Neuronal stem cell (in vitro differentiated cells): ENCODE measurements around the gene TFEB.
A peak's percentile ranks its signal among the peaks of the same experiment; 100 is the strongest.

ENCODE experiments used
- DNase-seq: peaks from one replicate; pipeline ENCODE4 v3.0.0-alpha.2; 2013; ENCODE audit warnings: low spot score
- H2AFZ ChIP-seq: one replicate; pipeline ENCODE4 v1.6.1; 2013; ENCODE audit warnings: mild to moderate bottlenecking, low read length, inconsistent platforms
- H2AK5ac ChIP-seq: 2 replicates; pipeline ENCODE4 v1.6.1; 2013; ENCODE audit warnings: low read depth, mild to moderate bottlenecking, inconsistent platforms, low read length, moderate library complexity, mixed read lengths
- H2BK120ac ChIP-seq: 2 replicates; pipeline ENCODE4 v1.6.1; 2013; ENCODE audit warnings: low read depth, mild to moderate bottlenecking, inconsistent platforms, low read length, moderate library complexity, mixed read lengths
- H2BK12ac ChIP-seq: one replicate; pipeline ENCODE4 v1.6.1; 2013; ENCODE audit warnings: low read length, inconsistent platforms
- H2BK15ac ChIP-seq: 2 replicates; pipeline ENCODE4 v1.6.1; 2013; ENCODE audit warnings: mild to moderate bottlenecking, low read length, inconsistent platforms, mixed read lengths
- H2BK5ac ChIP-seq: one replicate; pipeline ENCODE4 v1.6.1; 2013; ENCODE audit warnings: inconsistent platforms, mild to moderate bottlenecking, low read length, moderate library complexity
- H3K14ac ChIP-seq: one replicate; pipeline ENCODE4 v1.6.1; 2013; ENCODE audit warnings: low read length, inconsistent platforms
- H3K18ac ChIP-seq: 2 replicates; pipeline ENCODE4 v1.6.1; 2013; ENCODE audit warnings: low read length, inconsistent platforms
- H3K23ac ChIP-seq: 2 replicates; pipeline ENCODE4 v1.6.1; 2013; ENCODE audit warnings: low read depth, mild to moderate bottlenecking, mixed read lengths, low read length, inconsistent platforms; ENCODE audit not compliant: poor library complexity
- H3K27ac ChIP-seq: replicated peaks from 3 replicates; pipeline ENCODE4 v1.5.1; 2013; ENCODE audit warnings: low read length, inconsistent platforms
- H3K27me3 ChIP-seq, 3 experiments: 2 replicates each; pipeline ENCODE4 v1.6.1; 2013; ENCODE audit warnings: low read length in 3 of 3, mild to moderate bottlenecking in 2 of 3, inconsistent platforms in 1 of 3, low read depth in 1 of 3, mixed read lengths in 1 of 3, moderate library complexity in 1 of 3; ENCODE audit not compliant: control insufficient read depth in 3 of 3, insufficient read depth in 3 of 3
- H3K36me3 ChIP-seq, 2 donors: replicated peaks in 1 of 2; 2 replicates each; pipeline ENCODE4 v1.6.1; 2013; ENCODE audit warnings: low read length in 2 of 2; ENCODE audit not compliant: control insufficient read depth in 2 of 2, insufficient read depth in 2 of 2
- H3K4ac ChIP-seq: 2 replicates; pipeline ENCODE4 v1.6.1; 2013; ENCODE audit warnings: inconsistent platforms, mild to moderate bottlenecking, low read length, moderate library complexity
- H3K4me1 ChIP-seq, 2 donors: 1 replicate in 1 of 2; 2 replicates in 1 of 2; pipeline ENCODE4 v1.6.1; 2013; ENCODE audit warnings: low read length in 2 of 2, low read depth in 1 of 2; ENCODE audit not compliant: control insufficient read depth in 2 of 2, insufficient read depth in 1 of 2
- H3K4me2 ChIP-seq: one replicate; pipeline ENCODE4 v1.6.1; 2013; ENCODE audit warnings: mild to moderate bottlenecking, low read length, inconsistent platforms; ENCODE audit not compliant: insufficient read depth, poor library complexity, severe bottlenecking
- H3K4me3 ChIP-seq, 2 donors: 2 replicates each; pipeline ENCODE4 v1.5.1; 2013; ENCODE audit warnings: low read length in 2 of 2, mild to moderate bottlenecking in 2 of 2, inconsistent platforms in 1 of 2, moderate library complexity in 1 of 2
- H3K79me1 ChIP-seq: one replicate; pipeline ENCODE4 v1.6.1; 2013; ENCODE audit warnings: low read depth, mild to moderate bottlenecking, inconsistent platforms, low read length, moderate library complexity
- H3K9ac ChIP-seq: one replicate; pipeline ENCODE4 v1.6.1; 2013; ENCODE audit warnings: mild to moderate bottlenecking, low read depth, low read length, inconsistent platforms; ENCODE audit not compliant: poor library complexity
- H3K9me3 ChIP-seq, 2 donors: replicated peaks in 1 of 2; 2 replicates each; pipeline versions ENCODE3 to v1.6.1; 2013; ENCODE audit warnings: low read length in 2 of 2, mild to moderate bottlenecking in 2 of 2, inconsistent platforms in 1 of 2, low read depth in 1 of 2, mixed read lengths in 1 of 2, moderate library complexity in 1 of 2; ENCODE audit not compliant: control insufficient read depth in 2 of 2, insufficient read depth in 1 of 2
- H4K8ac ChIP-seq: one replicate; pipeline ENCODE4 v1.6.1; 2013; ENCODE audit warnings: low read depth, mild to moderate bottlenecking, inconsistent platforms, low read length, moderate library complexity
- H4K91ac ChIP-seq: one replicate; pipeline ENCODE4 v1.6.1; 2013; ENCODE audit warnings: low read length, low read depth, mild to moderate bottlenecking, inconsistent platforms; ENCODE audit not compliant: poor library complexity
- WGBS, 2 donors: extraction: QIAGEN DNeasy Blood & Tissue Kit; methylation state at CpG; one replicate each; pipeline ENCODE4 v1.1.7; 2013; ENCODE audit warnings: missing lambda C conversion rate in 2 of 2, mixed read lengths in 1 of 2; ENCODE audit not compliant: insufficient read length in 2 of 2, insufficient replicate concordance in 1 of 2; ENCODE audit errors: extremely low coverage in 2 of 2; 5-methylcytosine and 5-hydroxymethylcytosine counted together

Gene TFEB

GRCh38 chr6:41649596-41649995, 85.8 kb downstream of the TFEB start:
- no peaks in the 10 kb centered on the region for H3K27me3 ChIP-seq

GRCh38 chr6:41648921-41649320, 86.5 kb downstream of the TFEB start:
- H2BK15ac ChIP-seq = no peak overlapping the region
- no CpG with 5 or more reads among the region's 5 CpGs for WGBS, 2 donors
- H2BK12ac ChIP-seq = no peak overlapping the region

More at GRCh38 chr6:41649596-41649995, 85.8 kb downstream of the TFEB start:
- DNase-seq = no peak
- Histone ChIP-seq H3K4ac (no peak overlapping the region), H2BK120ac (no peak overlapping the region), H2BK12ac (no peak overlapping the region), H3K79me1 (peaks cover 9% of the 10 kb centered on the region), H4K91ac (no peak overlapping the region), H3K23ac (peak overlapping the region; percentile 31), H2BK15ac (no peak overlapping the region), H3K27ac (no peak overlapping the region), H3K4me1 (peaks cover 4 to 14% of the 10 kb centered on the region in 2 donors), H3K14ac (no peak overlapping the region), H3K36me3 (peaks cover 45 to 86% of the 10 kb centered on the region in 2 donors), H3K4me3 (no peak overlapping the region), H3K18ac (no peak overlapping the region), H4K8ac (no peak overlapping the region), H2AK5ac (no peak overlapping the region), H2AFZ (no peak overlapping the region), H3K9me3 (no peaks in the 10 kb centered on the region), H3K9ac (no peak overlapping the region), H2BK5ac (no peak overlapping the region), H3K4me2 (no peak overlapping the region)
- no CpG with 5 or more reads among the region's 10 CpGs for WGBS, 2 donors

GRCh38 chr6:41648070-41648585, 87.3 kb downstream of the TFEB start:
- Histone ChIP-seq H3K79me1 (peaks cover 7% of the 10 kb centered on the region), H3K9me3 (no peaks in the 10 kb centered on the region), H3K23ac (no peak overlapping the region), H3K4me2 (no peak overlapping the region), H3K4me1 (peaks cover 17 to 24% of the 10 kb centered on the region in 2 donors), H2BK12ac (no peak overlapping the region), H2AK5ac (no peak overlapping the region), H3K27ac (no peak overlapping the region), H3K36me3 (peaks cover 42 to 79% of the 10 kb centered on the region in 2 donors), H3K4ac (no peak overlapping the region), H3K9ac (no peak overlapping the region), H4K8ac (no peak overlapping the region), H3K27me3 (no peaks in the 10 kb centered on the region), H2BK15ac (no peak overlapping the region), H3K14ac (no peak overlapping the region), H3K18ac (no peak overlapping the region), H2BK120ac (no peak overlapping the region), H3K4me3 (no peak overlapping the region), H4K91ac (no peak overlapping the region), H2BK5ac (no peak overlapping the region), H2AFZ (no peak overlapping the region)
- WGBS, 2 donors = no CpG with 5 or more reads among the region's 7 CpGs
- DNase-seq = no peak

More at GRCh38 chr6:41648921-41649320, 86.5 kb downstream of the TFEB start:
- DNase-seq = no peak
- no peak overlapping the region for H3K27ac ChIP-seq
- H4K91ac ChIP-seq = no peak overlapping the region
- peaks cover 45 to 82% of the 10 kb centered on the region in 2 donors for H3K36me3 ChIP-seq
- no peak overlapping the region for H3K9ac ChIP-seq
- H3K23ac ChIP-seq = no peak overlapping the region
- H3K18ac ChIP-seq = no peak overlapping the region
- H3K4ac ChIP-seq = no peak overlapping the region
- H2AK5ac ChIP-seq = no peak overlapping the region
- H3K4me2 ChIP-seq = no peak overlapping the region
- H2AFZ ChIP-seq = no peak overlapping the region
- H3K79me1 ChIP-seq = peaks cover 9% of the 10 kb centered on the region
- H3K4me3 ChIP-seq = no peak overlapping the region
- peaks cover 11 to 19% of the 10 kb centered on the region in 2 donors for H3K4me1 ChIP-seq
- H3K27me3 ChIP-seq = no peaks in the 10 kb centered on the region
- H3K14ac ChIP-seq = no peak overlapping the region
- no peaks in the 10 kb centered on the region for H3K9me3 ChIP-seq
- H2BK5ac ChIP-seq = no peak overlapping the region
- H4K8ac ChIP-seq = no peak overlapping the region
- H2BK120ac ChIP-seq = no peak overlapping the region

DNA sequence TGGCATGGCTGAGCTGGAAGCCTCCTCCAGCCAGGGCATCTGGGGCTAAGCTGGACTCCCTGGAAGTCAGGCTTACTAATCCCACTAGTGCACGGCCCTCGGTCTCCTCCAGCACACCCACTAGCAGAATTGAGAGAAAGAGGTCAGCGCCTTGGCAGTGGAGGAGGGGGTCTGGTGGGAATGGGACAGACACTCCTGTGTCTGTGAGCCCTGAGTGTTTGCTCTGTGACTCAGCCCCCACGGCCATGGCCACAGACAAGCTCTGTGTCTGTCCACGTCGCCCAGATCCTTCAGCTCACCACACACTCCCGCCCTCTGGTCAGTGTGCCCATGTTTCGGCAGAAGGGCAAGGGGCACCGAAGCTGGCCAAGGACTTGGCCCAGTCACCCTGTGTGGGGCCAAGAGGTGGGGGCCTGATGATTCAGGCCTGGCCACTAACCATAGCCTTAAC, 88.3 kb downstream of the TFEB start:
- peak overlapping the region; percentile 51 for H3K14ac ChIP-seq
- no peaks in the 10 kb centered on the region for H3K9me3 ChIP-seq
- no peak overlapping the region for H2BK120ac ChIP-seq
- H3K4me1 ChIP-seq = peaks cover 17 to 26% of the 10 kb centered on the region in 2 donors
- H2BK12ac ChIP-seq = no peak overlapping the region
- H2BK5ac ChIP-seq = no peak overlapping the region
- H3K4me2 ChIP-seq = no peak overlapping the region
- no peaks in the 10 kb centered on the region for H3K27me3 ChIP-seq
- H2AFZ ChIP-seq = no peak overlapping the region
- H3K4ac ChIP-seq = no peak overlapping the region
- H4K8ac ChIP-seq = no peak overlapping the region
- H3K79me1 ChIP-seq = peaks cover 4% of the 10 kb centered on the region
- H4K91ac ChIP-seq = no peak overlapping the region
- H2BK15ac ChIP-seq = no peak overlapping the region
- DNase-seq = no peak
- no peak overlapping the region for H3K18ac ChIP-seq
- no peak overlapping the region for H3K27ac ChIP-seq
- no peak overlapping the region for H2AK5ac ChIP-seq
- peak overlapping the region; percentile 97 for H3K23ac ChIP-seq
- WGBS, 2 donors = no CpG with 5 or more reads among the region's 9 CpGs
- H3K9ac ChIP-seq = peak overlapping the region; percentile 78
- H3K4me3 ChIP-seq = no peak overlapping the region
- peaks cover 42 to 79% of the 10 kb centered on the region in 2 donors for H3K36me3 ChIP-seq
